Heart right ventricle (tissue), 16 donors: ENCODE data around the gene HDC. TPM values are rescaled to one million over a fixed set of nuclear protein-coding genes. Genes with fewer than 3 reads are reported as not detected.

Experiments used
- ATAC-seq, 8 donors: fragments of 200-7000 bp; cut with Tn5 transposase; one replicate each; pipeline ENCODE4 v1.9.1; 2020; ENCODE audit warnings: mild to moderate bottlenecking in 8 of 8, moderate library complexity in 8 of 8, moderate number of reproducible peaks in 1 of 8
- DNase-seq, 2 donors: peaks; one replicate each; pipeline ENCODE4 v3.0.0-alpha.2; 2020
- H3K27ac ChIP-seq, 10 donors: fragments of 200-600 bp; sonication (generic) in 2 of 10; one replicate each; pipeline versions ENCODE4 v1.5.0 to v1.8.0; 2020 to 2022; ENCODE audit warnings: mild to moderate bottlenecking in 3 of 10
- H3K27me3 ChIP-seq, 7 donors: fragments of 200-600 bp; one replicate each; pipeline ENCODE4 v1.8.0; 2021 to 2022; ENCODE audit warnings: mild to moderate bottlenecking in 2 of 7
- H3K36me3 ChIP-seq, 9 donors: fragments of 200-600 bp; sonication (generic) in 1 of 9; one replicate each; pipeline versions ENCODE4 v1.5.0 to v1.8.0; 2020 to 2022; ENCODE audit warnings: mild to moderate bottlenecking in 2 of 9
- H3K4me1 ChIP-seq, 9 donors: fragments of 200-600 bp; sonication (generic) in 1 of 9; one replicate each; pipeline versions ENCODE4 v1.5.0 to v1.8.0; 2020 to 2022; ENCODE audit warnings: mild to moderate bottlenecking in 4 of 9
- H3K4me3 ChIP-seq, 10 donors: fragments of 200-600 bp; sonication (generic) in 2 of 10; one replicate each; pipeline versions ENCODE4 v1.5.0 to v1.8.0; 2020 to 2022; ENCODE audit warnings: mild to moderate bottlenecking in 7 of 10, moderate library complexity in 2 of 10
- H3K9me3 ChIP-seq, 11 donors: fragments of 200-600 bp in 10 of 11; sonication (generic) in 2 of 11; one replicate each; pipeline versions ENCODE4 v1.5.0 to v1.8.0; 2013 to 2022; ENCODE audit warnings: mild to moderate bottlenecking in 2 of 11, control low read depth in 1 of 11, moderate library complexity in 1 of 11
- CTCF ChIP-seq, 9 donors: fragments of 200-600 bp; sonication (generic) in 2 of 9; IDR thresholded peaks; one replicate each; pipeline versions ENCODE4 v1.5.0 to v1.8.0; 2021 to 2022; ENCODE audit warnings: antibody characterized with exemption in 9 of 9, mild to moderate bottlenecking in 5 of 9, moderate library complexity in 1 of 9
- WGBS, 2 donors: extraction: QIAGEN DNeasy Blood & Tissue Kit; methylation state at CpG; one replicate each; pipeline ENCODE4 v1.1.7; 2013; ENCODE audit warnings: inconsistent platforms in 1 of 2; 5-methylcytosine and 5-hydroxymethylcytosine counted together
- intact Hi-C, 10 donors: fragments of 100-400 bp; cut with DNase I; formaldehyde crosslinking; loops; one replicate each; pipeline versions ENCODE4 v1.11.1 to v1.14.2; 2022
- polyA plus RNA-seq, 2 donors: library from polyadenylated mRNA; stranded (reverse); fragments of 200-250 nt; gene quantifications; one replicate each; pipeline ENCODE4 v1.2.3, GENCODE V29; 2013
- total RNA-seq, 10 donors: library from RNA; stranded (reverse); fragmentation: NEBNext Ultra II Directional in 3 of 10; extraction: Animal tissue kit (Norgen Biotek cat#: 25700) in 3 of 10; gene quantifications; one replicate each; pipeline versions ENCODE4 v1.2.1 to v1.2.4, GENCODE V29; 2021 to 2023
- donor health status: Arrhythmogenic right ventricular cardiomyopathy.
- donor health status: ischemic (EF 13 %, LVEDD 7.1; RV severe dilation, severe dysfunction).
- donor health status: healthy with polysubstance abuse.
- donor health status: DM: no; HTN: yes; CAD: no.
- donor health status: DM: no; HTN: no; CAD: no.
- donor health status: ischemic (EF 25% LVEDD 6.9; RV normal size, moderate dysfunction).
- donor health status: ischemic (EF 25% LVEDD 5.7; RV mildly dilated, moderate dysfunction).
- donor health status: healthy.
- donor health status: DM: yes; HTN: yes; CAD: no.
- donor health status: Ischemic cardiomyopathy.
- donor health status: ischemic (EF 35%, LVEDD 5.7; RV mildly dilated, moderate dysfunction).
- donor health status: nonischemic (EF 11% LVEDD 7.7; RV severe dilation, severe dysfunction).
- donor health status: DM: yes; HTN: yes; CAD: no.
- donor health status: PGD.
- donor health status: ischemic (EF 29% LVEDD 5.4; RV normal size, mild dysfunction).
- donor health status: nonischemic (EF 23%, LVEDD 6.1; RV moderate dilation, normal function).

Gene HDC
- total and polyA plus RNA-seq, 12 donors, result 0.16 to 1.9 (median 0.53) TPM; not detected in 2

DNA sequence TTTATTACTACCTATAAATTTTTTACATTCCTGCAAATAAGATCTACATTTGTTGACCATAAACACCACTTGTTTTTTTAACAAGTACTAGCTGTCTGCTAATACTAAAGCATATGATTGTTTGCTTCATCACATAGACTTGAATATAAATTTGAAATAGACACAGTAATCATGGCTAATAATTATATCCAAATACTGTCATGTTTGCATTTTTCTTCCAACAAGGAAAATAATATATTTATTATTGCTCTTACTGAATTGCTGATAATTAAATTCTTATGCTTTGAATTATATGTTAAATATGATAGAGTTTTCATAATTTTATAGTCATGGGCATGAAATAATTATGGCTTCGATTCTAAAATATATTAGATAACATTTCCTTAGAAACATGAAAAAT, 40.5 kb downstream of the HDC start:
- Histone ChIP-seq H3K36me3 (no peaks in the 10 kb centered on the region), H3K9me3 (no peaks in the 10 kb centered on the region), H3K4me3 (no peak overlapping the region), H3K4me1 (no peaks in the 10 kb centered on the region), H3K27me3 (peaks cover 0 to 6% (median 0%) of the 10 kb centered on the region in 7 donors), H3K27ac (no peak overlapping the region)
- TF ChIP-seq CTCF (IDR thresholded peaks at IDR 0.05), result no peak
- intact Hi-C loops, result no loop called here
- WGBS, 2 donors, result 91 to 93% methylated on average over 1 of the region's 1 CpG
- no peak for DNase-seq
- ATAC-seq, result no peak

- 76 to 77% methylated on average over 5 of the region's 5 CpGs for WGBS, 2 donors
- Histone ChIP-seq H3K4me3 (no peak overlapping the region), H3K9me3 (no peaks in the 10 kb centered on the region), H3K27me3 (peaks cover 0 to 6% (median 0%) of the 10 kb centered on the region in 7 donors), H3K36me3 (no peaks in the 10 kb centered on the region), H3K27ac (no peak overlapping the region), H3K4me1 (no peaks in the 10 kb centered on the region)
- intact Hi-C loops, result no loop called here
- no peak for DNase-seq
- no peak for ATAC-seq
- no peak for TF ChIP-seq CTCF (IDR thresholded peaks at IDR 0.05)
Observed at GRCh38 chr15:50224606-50225005, 40.9 kb downstream of the HDC start.

DNA sequence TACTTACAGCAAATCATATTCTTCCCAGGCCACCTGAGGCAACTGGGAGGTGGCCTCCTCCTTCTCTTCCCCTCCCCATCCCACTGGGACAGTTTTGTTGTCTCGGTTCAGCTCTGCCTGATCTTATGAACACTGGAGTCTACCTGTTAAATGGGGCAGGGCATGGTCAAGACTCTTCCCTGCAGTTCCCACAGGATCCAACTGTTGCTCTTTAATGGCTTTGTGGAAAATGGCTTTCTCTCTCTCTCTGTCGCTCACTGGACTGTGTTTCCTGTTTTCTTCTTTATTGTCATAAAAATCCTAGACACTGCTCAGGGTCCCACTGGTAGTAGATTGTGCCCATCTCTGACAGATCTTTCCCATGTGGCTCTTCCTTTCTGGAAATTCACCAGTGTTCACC, 43.3 kb downstream of the HDC start:
- 58 to 61% methylated on average over 2 of the region's 2 CpGs for WGBS, 2 donors

GRCh38 chr15:50219820-50220219, 45.7 kb downstream of the HDC start:
- ATAC-seq (no peak), DNase-seq (no peak)
- no peak overlapping the region for H3K4me3 ChIP-seq
- H3K36me3 ChIP-seq, result no peaks in the 10 kb centered on the region
- H3K9me3 ChIP-seq, result no peaks in the 10 kb centered on the region
- H3K4me1 ChIP-seq, result no peaks in the 10 kb centered on the region
- H3K27me3 ChIP-seq, result peaks cover 0 to 6% (median 0%) of the 10 kb centered on the region in 7 donors
- H3K27ac ChIP-seq, result no peak overlapping the region
- no peak for TF ChIP-seq CTCF (IDR thresholded peaks at IDR 0.05)
- intact Hi-C loops, result no loop called here
- 87 to 96% methylated on average over 2 of the region's 2 CpGs for WGBS, 2 donors

More for the DNA sequence above, 43.3 kb downstream of the HDC start:
- Histone ChIP-seq H3K4me1 (no peaks in the 10 kb centered on the region), H3K36me3 (no peaks in the 10 kb centered on the region), H3K4me3 (no peak overlapping the region), H3K27ac (no peak overlapping the region), H3K27me3 (peaks cover 0 to 6% (median 0%) of the 10 kb centered on the region in 7 donors), H3K9me3 (no peaks in the 10 kb centered on the region)
- no peak for DNase-seq
- ATAC-seq, result no peak
- TF ChIP-seq CTCF (IDR thresholded peaks at IDR 0.05), result no peak
- intact Hi-C loops, result no loop called here
